ENCODE data around the gene BEGAIN. TPM values are rescaled to one million over a fixed set of nuclear protein-coding genes. Genes with fewer than 3 reads are reported as not detected.

The BEGAIN gene
- total and polyA plus RNA-seq, 2 of the 8 experiments (the other 6 are each of a cell fraction or from before 2014, with no cell fraction given), result 2.9 to 3.0 TPM

DNA sequence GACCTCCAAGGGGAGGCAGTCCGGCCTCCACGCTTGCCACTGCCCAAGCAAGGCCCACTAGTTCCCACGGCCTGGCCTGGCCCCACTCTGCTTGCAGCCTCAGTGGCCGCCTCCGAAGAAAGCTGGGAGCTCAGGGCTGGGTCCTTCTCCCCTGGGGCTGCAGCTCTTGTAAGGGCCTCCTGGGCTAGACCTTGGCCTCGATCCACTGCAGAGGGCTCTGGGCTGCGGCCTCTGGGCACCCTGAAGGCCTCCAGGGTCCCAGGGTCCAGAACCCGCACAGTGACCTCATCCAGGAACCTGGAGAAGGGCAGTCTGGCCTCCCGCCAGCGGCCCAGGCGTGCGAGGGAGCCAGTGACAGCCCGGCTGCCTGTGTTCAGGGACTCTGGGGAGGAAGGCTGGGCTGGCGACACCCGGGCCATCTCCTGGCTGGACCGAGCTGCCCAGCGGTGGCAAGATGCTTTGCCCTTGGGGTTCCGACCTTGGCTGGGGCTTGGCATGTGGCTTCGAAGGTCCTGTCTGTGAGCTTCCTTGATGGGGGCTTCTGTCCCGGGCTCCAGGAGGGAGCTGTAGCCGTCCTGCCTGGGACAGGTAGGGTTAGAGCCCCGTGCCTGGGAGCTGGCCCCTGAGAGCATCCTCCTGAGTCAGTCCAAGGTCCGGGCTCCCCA is 9.8 kb downstream of the BEGAIN start:
- Histone ChIP-seq H4K8ac (ENCODE audit: extremely low read depth, insufficient read depth, low read length) (peak overlapping the region; percentile 62; the same call in 1 of the 2 replicates), H3K9ac (replicated peaks in 1 of 4; ENCODE audit: extremely low read depth in 1 of 4, low read depth in 3 of 4, low read length in 3 of 4) (no peak overlapping the region), H4K20me1 (replicated peaks in 1 of 2; ENCODE audit: control insufficient read depth in 1 of 2, insufficient read depth in 2 of 2, low read length in 2 of 2) (no peaks in the 10 kb centered on the region), H3K4ac (replicated peaks; ENCODE audit: insufficient read length, low read depth, low read length) (no peak overlapping the region), H3K23ac (ENCODE audit: insufficient read length) (no peak overlapping the region), H3K36me3 (ENCODE audit: control insufficient read depth in 2 of 4, insufficient read depth in 4 of 4, low read length in 3 of 4) (no peaks in the 10 kb centered on the region), H4K5ac (ENCODE audit: insufficient read length, low read depth, low read length) (no peak overlapping the region), H3K79me2 (ENCODE audit: control insufficient read depth in 1 of 2, insufficient read depth in 2 of 2, low read length in 2 of 2) (no peaks in the 10 kb centered on the region), H3K56ac (replicated peaks; ENCODE audit: insufficient read length, low read depth, low read length) (no peak overlapping the region), H2BK12ac (ENCODE audit: low read depth, low read length) (no peak overlapping the region), H2BK20ac (ENCODE audit: low read length) (no peak overlapping the region), H2BK5ac (ENCODE audit: low read depth, low read length) (no peak overlapping the region), H3K27ac (ENCODE audit: low read depth, low read length) (no peak overlapping the region), H2AK5ac (ENCODE audit: low read depth, low read length) (no peak overlapping the region), H3K9me3 (ENCODE audit: insufficient read depth in 2 of 2, low read depth in 1 of 2, low read length in 1 of 2) (no peaks in the 10 kb centered on the region), H3K79me1 (ENCODE audit: low read depth, low read length) (no peaks in the 10 kb centered on the region), H2BK15ac (ENCODE audit: low read length) (no peak overlapping the region), H3K27me3 (replicated peaks in 1 of 4; ENCODE audit: control insufficient read depth in 3 of 4, extremely low read depth in 1 of 4, insufficient read depth in 3 of 4, low read length in 3 of 4) (peaks cover 0 to 2% (median 0%) of the 10 kb centered on the region in 4 experiments; a peak in 1 of 7 replicates), H3K4me2 (ENCODE audit: insufficient read depth in 1 of 2, low read depth in 2 of 2, low read length in 2 of 2) (no peak overlapping the region), H2BK120ac (replicated peaks; ENCODE audit: low read depth, low read length) (no peak overlapping the region), H4K91ac (replicated peaks; ENCODE audit: insufficient read length, low read length) (no peak overlapping the region), H3K14ac (ENCODE audit: insufficient read length) (no peak overlapping the region), H3K4me1 (replicated peaks in 1 of 4; ENCODE audit: control insufficient read depth in 3 of 4, insufficient read depth in 4 of 4, low read length in 3 of 4) (peaks cover 0 to 10% (median 7%) of the 10 kb centered on the region in 4 experiments; a peak in 6 of 7 replicates), H3K4me3 (ENCODE audit: extremely low read depth in 1 of 4, insufficient read depth in 2 of 4, low read depth in 3 of 4, low read length in 4 of 4) (no peak overlapping the region), H2AFZ (ENCODE audit: low read length) (no peak overlapping the region), H3K23me2 (ENCODE audit: low read depth, low read length) (no peaks in the 10 kb centered on the region), H3K18ac (ENCODE audit: extremely low read depth, low read length) (no peak overlapping the region)
- TF ChIP-seq POU5F1 (IDR thresholded peaks at IDR 0.05; ENCODE audit: low read depth, low read length) (no peak), EGR1 (IDR thresholded peaks at IDR 0.05; ENCODE audit: borderline replicate concordance, low read depth, low read length) (no peak), SIN3A (conservative IDR thresholded peaks at IDR 0.05 in 1 of 2, IDR thresholded peaks at IDR 0.05 in 1 of 2; ENCODE audit: low read depth in 1 of 2, low read length in 2 of 2) (no peak), POLR2A (IDR thresholded peaks at IDR 0.05; ENCODE audit: control extremely low read depth in 1 of 2, low read depth in 2 of 2, low read length in 2 of 2) (no peak), POLR2AphosphoS5 (IDR thresholded peaks at IDR 0.05; ENCODE audit: low read depth, low read length) (no peak), JUND (IDR thresholded peaks at IDR 0.05; ENCODE audit: low read length) (no peak)
- TF ChIP-seq, protein P1, sequence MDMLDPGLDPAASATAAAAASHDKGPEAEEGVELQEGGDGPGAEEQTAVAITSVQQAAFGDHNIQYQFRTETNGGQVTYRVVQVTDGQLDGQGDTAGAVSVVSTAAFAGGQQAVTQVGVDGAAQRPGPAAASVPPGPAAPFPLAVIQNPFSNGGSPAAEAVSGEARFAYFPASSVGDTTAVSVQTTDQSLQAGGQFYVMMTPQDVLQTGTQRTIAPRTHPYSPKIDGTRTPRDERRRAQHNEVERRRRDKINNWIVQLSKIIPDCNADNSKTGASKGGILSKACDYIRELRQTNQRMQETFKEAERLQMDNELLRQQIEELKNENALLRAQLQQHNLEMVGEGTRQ (IDR thresholded peaks at IDR 0.05; ENCODE audit: low read length), result no peak
- CTCF ChIA-PET (ENCODE audit: partially characterized antibody), result interaction anchor here (1.0 to 1.3 kb wide), 3 partner anchors 36 to 68 kb away, joined by 4 to 5 read pairs (median 4); no protein-coding TSS in a partner anchor
- no peak for FAIRE-seq
- WGBS, 2 experiments (ENCODE audit: extremely low coverage in 1 of 2, insufficient coverage in 1 of 2, insufficient read length in 1 of 2, insufficient replicate concordance in 2 of 2, low coverage in 1 of 2, low lambda C conversion rate in 2 of 2, missing lambda C conversion rate in 1 of 2), result 88% methylated on average over 19 of the region's 23 CpGs; no CpG with 5 or more reads in 1 of the 2 experiments
- DNase-seq (ENCODE audit: low read depth in 1 of 2, low spot score in 2 of 2), result no peak
- POLR2A ChIA-PET (ENCODE audit: partially characterized antibody), result no interaction called here

Data from H1 (cell line).